Testis (tissue), 3 donors: Measurements from ENCODE around the gene PKNOX2. TPM values are rescaled to one million over a fixed set of nuclear protein-coding genes. Genes with fewer than 3 reads are reported as not detected.

Experiments used
- DNase-seq: peaks from one replicate; pipeline ENCODE4 v3.0.0-alpha.2; 2019
- H3K27ac ChIP-seq, 2 donors: fragments of 200-600 bp; sonication (generic); one replicate each; pipeline ENCODE4 v1.5.1; 2019
- H3K27me3 ChIP-seq: fragments of 200-600 bp; sonication (generic); one replicate; pipeline ENCODE4 v1.5.1; 2019
- H3K36me3 ChIP-seq: fragments of 200-600 bp; sonication (generic); one replicate; pipeline ENCODE4 v1.5.1; 2017; ENCODE audit warnings: low read depth; ENCODE audit errors: missing control alignments
- H3K4me1 ChIP-seq: fragments of 200-600 bp; sonication (generic); one replicate; pipeline ENCODE4 v1.5.1; 2019
- H3K4me3 ChIP-seq, 2 donors: fragments of 200-600 bp; sonication (generic); one replicate each; pipeline ENCODE4 v1.5.1; 2017 to 2019
- H3K9me3 ChIP-seq: fragments of 200-600 bp; sonication (generic); one replicate; pipeline ENCODE4 v1.5.1; 2017
- CTCF ChIP-seq, 3 experiments: fragments of 450-650 bp in 2 of 3; fragments of 200-600 bp in 1 of 3; sonication (generic) in 1 of 3; IDR thresholded peaks; one replicate each; pipeline ENCODE4 v1.5.1; 2016 to 2019; ENCODE audit warnings: antibody characterized with exemption in 3 of 3, mild to moderate bottlenecking in 2 of 3, moderate library complexity in 1 of 3
- POLR2A ChIP-seq: fragments of 450-650 bp; IDR thresholded peaks from one replicate; pipeline ENCODE4 v1.6.1; 2017; ENCODE audit warnings: antibody characterized with exemption, mild to moderate bottlenecking, moderate library complexity
- WGBS, 2 donors: methylation state at CpG; one replicate each; pipeline ENCODE4 v1.1.5; 2018; 5-methylcytosine and 5-hydroxymethylcytosine counted together
- intact Hi-C: fragments of 100-400 bp; cut with DNase I; formaldehyde crosslinking; loops from one replicate; pipeline ENCODE4 v1.15.1; 2023; ENCODE audit warnings: low total_unique reads
- polyA plus RNA-seq: library from polyadenylated mRNA; stranded (reverse); fragments of 350-450 nt; fragmentation: Illumina TruSeq; extraction: RNeasy Lipid Tissue Mini Kit (QIAGEN cat#74804); gene quantifications from one replicate; pipeline ENCODE4 v1.2.3, GENCODE V29; 2014; ENCODE audit warnings: low read depth, low replicate concordance; ENCODE audit not compliant: insufficient read depth
- total RNA-seq, 2 donors: library from RNA; depleted of rRNA; stranded (reverse); fragments of >200 nt; gene quantifications; one replicate each; pipeline ENCODE4 v1.2.3, GENCODE V29; 2016

PKNOX2 gene
- total and polyA plus RNA-seq, 3 donors from 2014 or later: 5.5 to 10.4 (median 7.3) TPM

GRCh38 chr11:125136001-125136400 is 28.6 kb upstream of the PKNOX2 start:
- intact Hi-C loops: no loop called here
- no peaks in the 10 kb centered on the region for H3K27me3 ChIP-seq
- no peaks in the 10 kb centered on the region for H3K4me1 ChIP-seq
- no peak for DNase-seq
- no peak overlapping the region for H3K27ac ChIP-seq
- no peaks in the 10 kb centered on the region for H3K9me3 ChIP-seq
- H3K4me3 ChIP-seq: no peak overlapping the region
- TF ChIP-seq CTCF (IDR thresholded peaks at IDR 0.05): no peak
- TF ChIP-seq POLR2A: no peak
- no peaks in the 10 kb centered on the region for H3K36me3 ChIP-seq

- WGBS, 2 donors: 78 to 83% methylated on average over 8 of the region's 8 CpGs
- Histone ChIP-seq H3K4me3 (no peak overlapping the region), H3K4me1 (peaks cover 4% of the 10 kb centered on the region), H3K36me3 (no peaks in the 10 kb centered on the region), H3K27ac (no peak overlapping the region), H3K27me3 (no peaks in the 10 kb centered on the region), H3K9me3 (no peaks in the 10 kb centered on the region)
- intact Hi-C loops: no loop called here
- DNase-seq: no peak
- TF ChIP-seq POLR2A (no peak), CTCF (IDR thresholded peaks at IDR 0.05) (no peak)
Observed at GRCh38 chr11:125138966-125139365, 25.6 kb upstream of the PKNOX2 start.

DNA sequence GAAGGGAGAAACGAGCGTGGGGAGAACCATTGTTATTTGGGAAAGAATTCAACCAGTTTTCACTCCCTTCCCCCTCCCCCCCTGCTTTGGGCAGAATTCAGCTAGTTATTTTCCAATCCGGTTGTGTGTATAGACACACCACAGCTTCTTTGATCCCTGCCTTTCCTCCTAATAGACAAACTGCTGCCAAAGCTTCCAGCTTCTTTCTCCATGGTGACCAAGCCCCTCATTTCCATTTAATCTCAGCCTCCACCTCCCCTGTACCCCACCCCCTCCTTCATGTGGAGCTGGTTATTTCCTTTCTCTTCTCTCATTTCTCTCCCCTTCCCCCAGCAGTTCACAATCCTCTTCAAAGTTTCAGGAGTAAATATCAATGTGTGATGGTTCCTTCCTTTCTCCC is 24.8 kb upstream of the PKNOX2 start:
- Histone ChIP-seq H3K36me3 (no peaks in the 10 kb centered on the region), H3K4me3 (no peak overlapping the region), H3K27me3 (no peaks in the 10 kb centered on the region), H3K27ac (no peak overlapping the region), H3K9me3 (no peaks in the 10 kb centered on the region), H3K4me1 (peaks cover 4% of the 10 kb centered on the region)
- WGBS, 2 donors: 71 to 87% methylated on average over 3 of the region's 3 CpGs
- intact Hi-C loops: no loop called here
- DNase-seq: no peak
- TF ChIP-seq POLR2A (no peak), CTCF (IDR thresholded peaks at IDR 0.05) (no peak)

DNA sequence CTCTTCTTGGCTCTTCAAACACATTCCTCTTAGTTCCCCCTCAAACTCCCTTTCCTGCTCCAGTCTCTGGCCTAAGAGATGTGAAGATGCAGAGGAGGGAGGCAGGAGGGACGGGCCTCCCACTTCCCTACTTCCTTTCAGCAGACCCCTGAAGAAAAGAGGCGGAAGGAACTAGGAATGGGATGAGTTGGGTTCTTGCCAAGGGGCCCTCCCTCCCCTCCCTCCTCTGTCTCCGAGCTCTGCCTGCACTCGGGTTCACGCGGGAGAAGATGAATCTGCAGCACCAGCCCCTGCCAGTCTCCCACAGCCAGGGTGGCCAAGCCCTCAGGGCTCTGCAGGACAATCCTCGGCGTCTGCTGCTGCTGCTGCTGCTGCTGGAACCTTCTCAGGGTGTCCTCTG is 24.3 kb upstream of the PKNOX2 start:
- Histone ChIP-seq H3K36me3 (no peaks in the 10 kb centered on the region), H3K4me3 (no peak overlapping the region), H3K4me1 (peaks cover 4% of the 10 kb centered on the region), H3K27me3 (no peaks in the 10 kb centered on the region), H3K27ac (no peak overlapping the region), H3K9me3 (no peaks in the 10 kb centered on the region)
- TF ChIP-seq POLR2A (no peak), CTCF (IDR thresholded peaks at IDR 0.05) (no peak)
- DNase-seq: no peak
- 71 to 72% methylated on average over 8 of the region's 8 CpGs for WGBS, 2 donors
- intact Hi-C loops: no loop called here

- no peak for TF ChIP-seq POLR2A
- no peak for TF ChIP-seq CTCF (IDR thresholded peaks at IDR 0.05)
- intact Hi-C loops: no loop called here
- Histone ChIP-seq H3K4me1 (peaks cover 4% of the 10 kb centered on the region), H3K27me3 (no peaks in the 10 kb centered on the region), H3K36me3 (no peaks in the 10 kb centered on the region), H3K27ac (no peak overlapping the region), H3K9me3 (no peaks in the 10 kb centered on the region), H3K4me3 (no peak overlapping the region)
- no peak for DNase-seq
- WGBS, 2 donors: 66 to 72% methylated on average over 12 of the region's 12 CpGs
Observed at GRCh38 chr11:125141178-125141577, 23.4 kb upstream of the PKNOX2 start.
